ENCODE data around the gene PXN. TPM values are rescaled to one million over a fixed set of nuclear protein-coding genes. Genes with fewer than 3 reads are reported as not detected.
"Not testable (repeated sequence)": the region's sequence is repeated elsewhere in the genome, so short reads cannot be mapped to it uniquely, and the experiment has no call there.

PXN gene
- total RNA-seq, 1 donor from 2014 or later, result 279 TPM

- no peak for DNase-seq (ENCODE audit: extremely low read depth, low read depth, low spot score)
These were observed 38.1 kb downstream of the PXN start for GRCh38 chr12:120227233-120228040.

- no peak for DNase-seq (ENCODE audit: extremely low read depth, low read depth, low spot score)
These were observed 39.5 kb downstream of the PXN start for GRCh38 chr12:120225852-120226640.

- DNase-seq (ENCODE audit: extremely low read depth, low read depth, low spot score), result no peak
These were observed 40.4 kb downstream of the PXN start for GRCh38 chr12:120225200-120225558.

GRCh38 chr12:120224304-120225199 is 41.0 kb downstream of the PXN start:
- no peak for DNase-seq (ENCODE audit: extremely low read depth, low read depth, low spot score)

GRCh38 chr12:120223458-120224303 is 41.8 kb downstream of the PXN start:
- no peak for DNase-seq (ENCODE audit: extremely low read depth, low read depth, low spot score)

GRCh38 chr12:120222288-120222832 is 43.2 kb downstream of the PXN start:
- DNase-seq (ENCODE audit: extremely low read depth, low read depth, low spot score), result no peak

GRCh38 chr12:120221576-120221900 is 44.0 kb downstream of the PXN start:
- no peak for DNase-seq (ENCODE audit: extremely low read depth, low read depth, low spot score)

- no peak for DNase-seq (ENCODE audit: extremely low read depth, low read depth, low spot score)
These were observed 44.5 kb downstream of the PXN start for GRCh38 chr12:120220838-120221575.

GRCh38 chr12:120218680-120219606 is 46.6 kb downstream of the PXN start:
- no peak for DNase-seq (ENCODE audit: extremely low read depth, low read depth, low spot score)

- no peak for DNase-seq (ENCODE audit: extremely low read depth, low read depth, low spot score)
These were observed 48.6 kb downstream of the PXN start for GRCh38 chr12:120216742-120217605.

GRCh38 chr12:120215766-120216735 is 49.5 kb downstream of the PXN start:
- no peak for DNase-seq (ENCODE audit: extremely low read depth, low read depth, low spot score)

GRCh38 chr12:120215357-120215735 is 50.2 kb downstream of the PXN start:
- no peak for DNase-seq (ENCODE audit: extremely low read depth, low read depth, low spot score)

GRCh38 chr12:120214626-120215356 is 50.7 kb downstream of the PXN start:
- DNase-seq (ENCODE audit: extremely low read depth, low read depth, low spot score), result no peak

GRCh38 chr12:120213758-120214157 is 51.8 kb downstream of the PXN start:
- no peak for DNase-seq (ENCODE audit: extremely low read depth, low read depth, low spot score)

- not testable (repeated sequence) for DNase-seq (ENCODE audit: extremely low read depth, low read depth, low spot score)
These were observed 52.3 kb downstream of the PXN start for GRCh38 chr12:120213182-120213581.
